Iris pigment epithelial cell (primary cell): ENCODE results near the gene ATP9A.

Source experiments
- DNase-seq: peaks from one replicate; pipeline ENCODE4 v3.0.0-alpha.2; 2011; ENCODE audit warnings: low read depth

Gene ATP9A

GRCh38 chr20:51628533-51629398 is 139.4 kb downstream of the ATP9A start:
- DNase-seq = peak; percentile 96

DNA sequence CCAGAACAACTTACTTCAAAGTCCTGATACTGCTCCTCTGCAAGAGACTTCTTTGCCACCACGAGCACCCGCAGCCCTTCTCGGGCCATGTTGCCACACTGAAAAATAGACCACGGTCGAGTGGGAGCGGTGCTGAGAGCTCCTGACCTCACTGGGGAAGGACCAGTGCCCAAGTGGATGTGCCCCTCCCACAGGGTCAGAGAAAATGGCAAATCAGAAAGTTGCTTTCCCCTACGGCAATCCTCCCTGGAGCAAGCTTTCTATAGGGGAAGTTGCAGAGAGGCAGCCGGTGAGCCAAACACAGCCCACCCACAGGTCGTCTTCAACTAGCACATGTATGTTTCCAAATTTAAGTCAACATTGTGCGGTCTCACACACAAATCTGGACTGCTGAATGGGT is 140.6 kb downstream of the ATP9A start:
- DNase-seq = no peak

DNA sequence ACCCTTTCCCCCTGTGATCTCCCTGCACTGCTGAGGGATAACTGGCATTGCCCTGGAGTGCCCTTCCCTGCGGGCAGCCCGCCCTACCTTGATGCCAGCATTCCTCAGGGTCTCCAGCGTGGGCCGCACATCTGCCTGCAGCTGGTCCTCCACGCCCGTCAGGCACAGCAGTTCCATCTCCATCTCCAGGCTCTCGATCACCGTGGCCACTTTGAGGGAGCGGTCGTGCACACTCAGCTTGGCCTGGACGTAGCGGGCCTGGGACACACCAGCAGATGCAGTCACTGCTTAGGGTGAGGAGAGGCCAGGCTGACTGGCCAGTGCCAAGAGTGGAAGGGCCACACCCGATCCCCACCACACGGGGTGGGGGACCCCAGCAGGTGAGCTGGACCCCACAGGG is 143.1 kb downstream of the ATP9A start:
- DNase-seq = no peak

DNA sequence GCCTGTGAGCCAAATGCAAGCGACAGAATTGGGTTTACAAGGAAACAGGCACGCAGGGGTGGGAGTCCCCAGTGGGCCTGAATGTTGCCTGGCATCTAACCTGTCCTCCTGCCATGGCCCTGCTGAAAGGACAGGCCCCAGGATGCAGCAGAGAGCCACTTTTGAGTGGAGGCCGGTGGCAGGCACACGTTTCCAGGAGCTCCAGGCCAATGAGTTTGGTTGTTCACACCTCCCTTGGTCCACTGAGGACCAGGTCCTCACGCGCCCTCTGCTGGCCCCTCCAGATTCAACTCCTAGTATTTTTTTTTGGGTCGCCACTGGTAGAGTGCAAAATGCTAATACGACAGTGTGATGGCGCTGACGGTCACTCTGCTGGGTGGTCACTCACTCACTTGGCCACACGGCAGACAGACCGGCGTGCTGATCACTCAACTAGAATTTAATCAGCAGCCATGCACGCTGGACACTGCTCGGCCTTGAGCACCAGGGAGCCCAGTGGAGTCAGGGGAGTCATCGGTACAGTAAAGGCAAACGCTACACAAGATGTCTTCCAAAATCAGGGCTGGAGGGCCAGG is 143.9 kb downstream of the ATP9A start:
- DNase-seq = peak; percentile 62

- DNase-seq = no peak
These were observed 144.9 kb downstream of the ATP9A start for GRCh38 chr20:51623255-51623654.

DNA sequence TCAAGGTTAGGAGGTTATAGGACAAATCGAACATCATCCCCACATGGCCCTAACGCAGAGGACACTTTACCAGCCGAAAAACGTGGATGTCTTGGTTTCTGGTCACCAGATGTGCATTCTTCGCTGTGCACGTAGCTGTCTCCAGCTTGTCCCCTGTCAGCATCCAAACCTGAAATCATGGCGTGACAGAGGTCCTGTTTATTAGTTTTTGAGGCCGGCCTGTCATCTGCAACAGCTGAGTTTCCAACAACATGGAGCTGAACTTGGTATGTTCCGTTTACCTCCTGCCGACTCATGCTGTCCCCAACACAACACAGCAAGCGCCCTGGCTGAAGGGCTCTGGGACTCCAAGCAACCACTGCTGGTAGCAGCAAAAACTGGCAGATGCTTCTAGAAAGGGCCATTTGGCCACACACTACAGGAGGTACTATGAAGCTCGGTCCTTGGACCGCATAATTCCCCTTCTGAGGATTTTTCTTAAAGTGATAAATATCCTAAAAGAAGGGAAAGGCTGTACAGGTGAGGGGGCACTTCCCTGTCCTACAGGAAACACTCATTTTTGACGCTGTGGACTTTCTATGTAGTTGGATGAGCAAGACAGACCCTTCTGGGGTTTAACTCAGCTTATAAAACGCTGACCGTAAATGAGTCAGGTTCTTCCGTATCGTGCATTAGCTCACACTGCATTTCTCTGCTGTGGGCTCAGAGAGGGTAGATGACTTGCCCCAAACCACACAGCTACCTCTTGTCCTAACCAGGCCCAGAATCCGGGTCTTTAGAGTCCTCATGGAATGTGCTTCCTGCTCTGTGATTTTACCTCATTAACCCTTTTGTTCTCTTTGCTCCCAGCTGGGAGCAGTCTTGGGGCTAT is 146.0 kb downstream of the ATP9A start:
- no peak for DNase-seq

- DNase-seq = no peak
These were observed 147.8 kb downstream of the ATP9A start for GRCh38 chr20:51620432-51620831.

- DNase-seq = no peak
These were observed 152.1 kb downstream of the ATP9A start for GRCh38 chr20:51616060-51616459.

DNA sequence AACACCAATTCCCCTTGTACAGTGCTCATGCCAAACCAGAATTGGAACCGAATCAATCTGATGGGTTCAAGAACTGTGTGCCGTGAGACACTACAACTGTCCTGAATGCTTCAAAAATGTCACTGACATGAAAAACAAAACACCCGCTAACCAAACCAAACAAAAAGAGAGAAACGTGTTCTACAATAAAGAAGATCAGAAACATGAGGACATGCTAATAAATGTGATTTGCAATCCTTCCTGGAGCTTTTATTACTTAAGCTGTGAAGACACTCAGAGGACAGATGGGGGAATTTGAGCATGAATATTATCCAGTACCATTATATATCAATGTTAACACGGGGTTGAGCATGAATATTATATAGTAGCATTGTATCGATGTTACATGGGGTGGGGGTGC is 153.5 kb downstream of the ATP9A start:
- DNase-seq = no peak

DNA sequence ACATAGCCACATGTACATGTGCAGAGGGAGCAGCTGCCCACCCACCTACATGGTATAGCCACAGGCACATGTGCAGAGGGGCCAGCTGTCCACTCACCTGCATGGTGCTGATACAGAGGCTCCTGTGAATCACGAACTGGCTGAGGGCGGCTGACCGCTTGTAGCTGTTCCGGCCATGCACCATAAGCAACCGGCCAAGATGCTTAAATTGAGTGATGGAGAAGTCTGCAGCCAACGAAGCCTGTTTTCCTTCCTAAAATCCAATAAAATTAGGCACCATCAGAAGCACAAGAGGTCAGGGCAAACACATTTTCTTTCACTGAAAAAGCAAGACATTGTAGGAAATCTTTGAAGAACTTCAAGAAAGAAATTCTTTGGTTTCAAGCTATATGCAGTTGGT is 154.6 kb downstream of the ATP9A start:
- no peak for DNase-seq

DNA sequence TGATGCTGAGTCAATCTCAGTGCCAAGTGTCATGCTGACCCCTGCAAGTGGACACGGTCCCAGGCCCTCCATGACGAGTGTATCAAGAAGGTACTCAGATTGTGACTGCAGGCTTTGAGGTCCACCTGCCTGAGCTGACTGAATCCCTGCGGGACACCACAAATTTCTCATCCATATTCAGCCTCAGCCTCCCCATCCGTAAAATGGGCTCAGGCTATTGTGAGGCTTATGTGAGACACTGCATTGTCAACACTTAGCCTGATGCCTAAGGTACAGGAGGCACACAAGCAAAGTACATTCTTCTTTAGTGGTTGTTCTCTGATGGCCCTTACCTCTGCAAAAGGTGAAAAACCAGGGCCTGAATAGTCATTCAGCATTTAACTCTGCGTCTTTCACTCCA is 155.3 kb downstream of the ATP9A start:
- DNase-seq = no peak

GRCh38 chr20:51611625-51611890 is 156.6 kb downstream of the ATP9A start:
- no peak for DNase-seq

- no peak for DNase-seq
These were observed 157.2 kb downstream of the ATP9A start for GRCh38 chr20:51610761-51611624.

DNA sequence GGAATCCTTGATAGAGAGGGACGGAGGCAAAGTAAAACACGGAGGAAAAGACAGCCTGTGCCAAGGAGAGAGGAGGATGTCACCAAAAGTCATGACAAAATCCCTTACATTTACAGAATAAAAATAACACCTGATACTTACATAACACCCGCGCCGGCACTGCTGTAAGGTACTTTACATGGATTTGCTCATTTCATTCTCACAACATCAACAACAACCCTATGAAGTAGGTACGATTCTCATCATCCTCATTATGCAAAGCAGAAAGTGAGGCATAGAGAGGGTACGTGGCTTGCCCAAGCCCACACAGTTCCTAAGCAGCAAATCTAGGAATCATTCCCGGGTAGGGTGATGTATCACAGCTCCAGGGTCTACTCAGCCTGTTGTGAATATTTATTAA is 158.1 kb downstream of the ATP9A start:
- DNase-seq = no peak

DNA sequence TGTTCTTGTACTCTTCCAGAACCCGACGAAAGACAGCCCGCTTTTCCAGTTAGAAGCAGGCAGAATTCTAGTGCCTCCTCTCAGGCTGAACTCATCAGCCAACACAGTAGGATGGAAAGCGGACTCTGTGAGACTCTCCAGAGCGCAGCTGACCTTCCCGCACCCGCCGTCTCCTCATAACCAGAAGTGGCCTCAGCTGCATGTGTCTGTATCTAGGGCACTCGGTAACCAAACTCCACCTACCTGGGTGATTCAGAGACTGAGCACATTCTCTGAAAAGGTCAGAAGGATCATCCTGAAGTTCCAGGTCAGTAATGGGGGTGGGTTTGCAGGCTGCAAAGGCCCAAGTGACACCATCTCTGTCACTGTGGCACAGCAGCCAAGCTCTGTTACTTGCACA is 158.9 kb downstream of the ATP9A start:
- DNase-seq = no peak

- DNase-seq = no peak
These were observed 160.1 kb downstream of the ATP9A start for GRCh38 chr20:51608061-51608460.

DNA sequence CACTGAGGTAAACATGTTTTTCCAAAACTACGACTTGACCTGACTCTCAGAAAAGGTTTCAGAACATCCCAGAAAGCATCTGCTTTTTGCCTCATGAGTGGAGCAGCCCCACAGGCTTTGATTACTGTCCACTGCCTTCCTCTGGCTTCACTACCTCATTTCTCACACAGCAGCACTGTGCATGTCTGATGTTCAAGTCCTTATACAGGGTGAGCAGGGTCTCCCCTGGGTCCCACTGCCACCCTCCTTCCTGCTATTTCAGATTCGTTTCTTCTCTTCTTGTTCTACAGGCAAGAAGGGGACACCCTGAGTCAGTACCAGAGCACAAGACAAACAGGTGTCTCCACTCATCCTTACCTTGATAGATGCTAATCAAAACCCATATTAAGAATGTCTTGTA is 161.0 kb downstream of the ATP9A start:
- no peak for DNase-seq

DNA sequence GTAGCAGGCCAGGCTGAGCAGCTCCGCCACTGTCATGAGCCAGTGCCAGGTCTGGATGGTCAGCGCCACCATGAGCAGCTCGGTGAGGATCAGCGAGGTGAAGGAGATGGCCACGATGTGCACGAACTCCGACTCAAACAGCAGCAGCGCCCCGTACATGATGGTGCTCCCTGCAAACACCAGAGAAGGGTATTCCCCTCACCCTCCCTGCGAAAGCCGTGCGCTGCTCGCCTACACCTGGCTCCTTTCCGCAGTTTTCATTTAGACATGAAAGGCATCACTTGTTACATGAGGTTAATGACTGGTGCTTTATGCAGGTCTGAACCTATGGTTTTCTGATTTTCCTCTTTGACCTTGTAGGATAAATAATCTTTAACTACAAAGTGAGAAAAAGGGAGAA is 163.3 kb downstream of the ATP9A start:
- no peak for DNase-seq

GRCh38 chr20:51602131-51602530 is 166.1 kb downstream of the ATP9A start:
- no peak for DNase-seq

DNA sequence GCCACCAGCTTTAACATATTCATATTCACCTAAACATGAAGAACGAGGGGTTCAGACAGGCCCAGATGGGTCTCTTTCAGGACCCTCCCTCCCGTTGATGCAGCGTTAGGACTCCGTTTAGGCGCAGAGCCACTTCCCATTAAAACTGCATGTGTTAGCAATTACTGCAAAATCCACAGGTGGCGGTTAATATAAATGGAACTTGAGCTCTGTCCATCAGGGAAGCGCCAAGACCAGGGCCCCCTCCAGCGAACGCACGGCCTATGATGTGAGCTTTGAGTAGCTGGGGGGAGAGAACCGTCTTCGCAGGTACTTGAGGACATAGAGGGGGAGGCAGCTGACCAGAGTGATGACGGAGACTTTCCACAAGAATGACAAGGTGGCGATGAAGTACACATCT is 167.2 kb downstream of the ATP9A start:
- no peak for DNase-seq

DNA sequence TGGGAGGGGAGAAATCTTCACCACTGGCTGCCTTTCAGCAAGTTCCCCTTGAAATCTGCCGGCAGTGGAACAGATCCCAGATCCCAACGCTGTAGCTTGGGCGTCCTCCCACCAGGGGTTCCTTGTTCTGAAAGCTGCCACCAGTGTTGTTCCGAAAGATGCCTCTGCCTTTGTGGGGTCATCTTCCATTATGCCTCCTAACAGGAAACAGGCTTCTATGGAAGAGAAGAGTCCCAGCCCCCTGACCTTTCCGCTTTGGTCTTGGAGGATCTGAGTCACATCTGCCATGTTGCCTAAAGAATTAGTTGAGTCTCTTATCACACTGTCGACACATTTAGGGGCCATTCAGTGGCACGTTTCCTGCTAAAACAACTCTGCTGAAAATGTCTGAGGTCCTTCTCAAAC is 168.2 kb downstream of the ATP9A start:
- no peak for DNase-seq

DNA sequence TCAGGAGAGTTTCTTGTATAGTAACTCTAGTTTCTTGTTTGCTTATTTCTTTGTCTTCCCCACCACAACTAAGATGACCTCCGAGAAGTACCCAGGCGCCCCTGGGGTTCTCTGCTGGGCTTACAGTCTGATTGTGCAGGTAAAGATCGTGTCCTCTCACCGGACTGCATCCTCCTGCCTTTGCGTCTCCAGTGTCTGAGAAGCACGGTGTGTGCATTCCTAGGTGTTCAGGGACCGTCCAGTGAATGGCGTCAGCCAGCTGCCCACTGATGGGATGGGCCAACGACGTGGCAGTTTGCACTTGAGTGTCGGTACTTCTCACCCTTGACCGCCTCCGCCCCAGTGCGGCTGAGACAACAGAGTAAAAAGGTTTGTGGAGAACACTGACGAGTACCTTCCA is 169.6 kb downstream of the ATP9A start:
- no peak for DNase-seq
